Measurements from ENCODE around the gene SEMA4G. TPM values are rescaled to one million over a fixed set of nuclear protein-coding genes. Genes with fewer than 3 reads are reported as not detected.
"Not testable (repeated sequence)": the region's sequence is repeated elsewhere in the genome, so short reads cannot be mapped to it uniquely, and the experiment has no call there.

The SEMA4G gene
- total RNA-seq, 1 experiment from 2014 or later: 2.5 TPM

- Histone ChIP-seq H3K27ac (no peak overlapping the region), H3K4me1 (peaks cover 4% of the 10 kb centered on the region), H3K27me3 (no peaks in the 10 kb centered on the region), H3K4me3 (no peak overlapping the region), H3K9me3 (replicated peaks) (no peaks in the 10 kb centered on the region), H3K36me3 (peaks cover 61% of the 10 kb centered on the region)
- no peak for DNase-seq
Measured at GRCh38 chr10:100965820-100966219, 3.5 kb upstream of the SEMA4G start.

DNA sequence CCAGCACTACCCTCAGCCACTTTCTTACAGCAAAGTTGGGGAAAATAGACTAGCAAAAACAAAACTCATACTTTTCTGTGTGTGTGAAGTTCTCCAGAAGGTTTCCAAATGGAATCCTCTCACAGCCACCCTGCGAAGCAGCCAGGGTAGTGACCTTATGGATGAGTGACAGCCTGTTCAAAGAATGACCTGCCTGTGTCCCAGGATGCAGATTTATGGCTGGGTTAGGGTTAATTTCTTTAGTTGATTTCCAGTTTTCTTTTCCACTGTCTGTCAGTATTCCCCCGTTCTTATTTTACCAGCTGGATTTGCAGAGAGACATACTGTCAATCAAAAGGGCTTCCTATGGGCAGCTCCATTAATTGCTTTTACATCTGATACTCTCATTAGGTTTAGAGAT lies 2.4 kb upstream of the SEMA4G start:
- peaks cover 51% of the 10 kb centered on the region for H3K36me3 ChIP-seq
- no peak for DNase-seq
- no peak overlapping the region for H3K4me3 ChIP-seq
- H3K9me3 ChIP-seq (replicated peaks): no peaks in the 10 kb centered on the region
- peaks cover 4% of the 10 kb centered on the region for H3K4me1 ChIP-seq
- H3K27me3 ChIP-seq: no peaks in the 10 kb centered on the region
- no peak overlapping the region for H3K27ac ChIP-seq

DNA sequence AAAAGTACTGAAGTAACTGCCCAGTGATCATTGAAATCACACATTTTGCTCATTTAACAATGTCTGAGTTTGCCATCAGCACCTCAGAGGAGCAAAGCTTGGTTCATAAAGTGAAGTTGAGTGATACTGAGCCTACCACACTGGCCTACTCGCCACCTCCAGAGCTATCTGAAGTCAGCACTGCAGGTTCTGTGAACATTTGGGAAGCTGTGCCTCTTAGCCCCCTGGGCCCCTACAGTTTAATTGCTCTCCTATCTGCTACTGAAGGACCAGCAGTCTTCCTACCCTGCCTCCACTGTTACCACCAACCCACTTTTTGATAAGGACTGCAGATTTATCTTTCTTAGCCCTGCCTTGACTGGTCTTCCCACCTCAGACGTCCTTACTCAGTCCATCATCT lies 2.0 kb upstream of the SEMA4G start:
- no peak for DNase-seq

GRCh38 chr10:100968062-100968736 lies 1.1 kb upstream of the SEMA4G start:
- Histone ChIP-seq H3K4me3 (no peak overlapping the region), H3K36me3 (peaks cover 38% of the 10 kb centered on the region), H3K27ac (no peak overlapping the region), H3K9me3 (replicated peaks) (no peaks in the 10 kb centered on the region), H3K4me1 (peaks cover 4% of the 10 kb centered on the region), H3K27me3 (no peaks in the 10 kb centered on the region)
- peak in 1 of 2 experiments; percentile 48 for DNase-seq

More for the DNA sequence above, 2.0 kb upstream of the SEMA4G start:
- H3K4me3 ChIP-seq: no peak overlapping the region
- no peaks in the 10 kb centered on the region for H3K9me3 ChIP-seq (replicated peaks)
- no peaks in the 10 kb centered on the region for H3K27me3 ChIP-seq
- H3K4me1 ChIP-seq: peaks cover 4% of the 10 kb centered on the region
- peaks cover 47% of the 10 kb centered on the region for H3K36me3 ChIP-seq
- no peak overlapping the region for H3K27ac ChIP-seq

- Histone ChIP-seq H3K4me3 (peak overlapping the region; percentile 58), H3K27me3 (no peaks in the 10 kb centered on the region), H3K4me1 (peaks cover 4% of the 10 kb centered on the region), H3K9me3 (replicated peaks) (no peaks in the 10 kb centered on the region), H3K27ac (no peak overlapping the region), H3K36me3 (peaks cover 32% of the 10 kb centered on the region)
- no peak for DNase-seq
Measured at GRCh38 chr10:100968863-100969186, 479 bp upstream of the SEMA4G start.

DNA sequence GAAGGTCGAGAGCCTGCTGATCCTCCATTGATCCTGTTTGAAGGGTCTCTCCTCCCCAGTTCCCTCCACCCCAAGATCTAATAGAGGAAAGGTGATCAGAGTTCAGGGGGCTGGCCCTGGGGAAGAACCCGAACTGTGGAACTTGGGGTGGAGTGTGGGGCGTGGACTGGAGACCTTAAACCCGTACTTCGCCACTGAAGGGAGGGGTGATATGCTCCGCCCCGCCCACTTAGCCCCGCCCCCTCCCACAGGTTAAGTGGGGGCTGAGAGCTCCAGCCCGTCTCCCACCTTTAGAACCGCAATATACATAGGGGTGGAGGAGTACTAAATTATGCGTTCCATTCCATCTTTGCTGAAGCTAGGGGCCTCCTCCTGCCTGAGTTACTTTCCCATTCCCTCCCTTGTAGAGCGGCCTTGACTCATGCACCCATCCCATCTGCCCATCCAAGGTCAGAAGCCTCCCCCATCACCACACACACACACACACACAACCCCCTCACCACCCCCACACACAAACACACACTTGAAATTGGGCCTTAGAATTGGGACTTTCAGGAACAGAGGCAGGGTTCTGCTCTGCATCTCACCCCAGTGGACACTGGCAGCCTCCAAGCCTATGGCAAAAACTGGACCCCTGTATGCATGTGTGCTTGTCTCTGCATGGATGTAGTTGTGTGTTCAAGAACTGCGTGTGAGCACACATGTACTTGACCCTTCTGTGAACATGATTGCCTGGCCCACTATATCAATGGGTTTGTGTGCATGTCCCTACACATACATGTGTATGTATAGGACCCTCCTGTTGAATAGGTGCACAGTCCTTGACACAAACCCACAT lies 991 bp downstream of the SEMA4G start:
- no peaks in the 10 kb centered on the region for H3K9me3 ChIP-seq (replicated peaks)
- peaks cover 18% of the 10 kb centered on the region for H3K36me3 ChIP-seq
- DNase-seq: peak in 1 of 2 experiments; percentile 41
- H3K27me3 ChIP-seq: no peaks in the 10 kb centered on the region
- H3K27ac ChIP-seq: no peak overlapping the region
- H3K4me3 ChIP-seq: peak overlapping the region; percentile 58
- peaks cover 6% of the 10 kb centered on the region for H3K4me1 ChIP-seq

DNA sequence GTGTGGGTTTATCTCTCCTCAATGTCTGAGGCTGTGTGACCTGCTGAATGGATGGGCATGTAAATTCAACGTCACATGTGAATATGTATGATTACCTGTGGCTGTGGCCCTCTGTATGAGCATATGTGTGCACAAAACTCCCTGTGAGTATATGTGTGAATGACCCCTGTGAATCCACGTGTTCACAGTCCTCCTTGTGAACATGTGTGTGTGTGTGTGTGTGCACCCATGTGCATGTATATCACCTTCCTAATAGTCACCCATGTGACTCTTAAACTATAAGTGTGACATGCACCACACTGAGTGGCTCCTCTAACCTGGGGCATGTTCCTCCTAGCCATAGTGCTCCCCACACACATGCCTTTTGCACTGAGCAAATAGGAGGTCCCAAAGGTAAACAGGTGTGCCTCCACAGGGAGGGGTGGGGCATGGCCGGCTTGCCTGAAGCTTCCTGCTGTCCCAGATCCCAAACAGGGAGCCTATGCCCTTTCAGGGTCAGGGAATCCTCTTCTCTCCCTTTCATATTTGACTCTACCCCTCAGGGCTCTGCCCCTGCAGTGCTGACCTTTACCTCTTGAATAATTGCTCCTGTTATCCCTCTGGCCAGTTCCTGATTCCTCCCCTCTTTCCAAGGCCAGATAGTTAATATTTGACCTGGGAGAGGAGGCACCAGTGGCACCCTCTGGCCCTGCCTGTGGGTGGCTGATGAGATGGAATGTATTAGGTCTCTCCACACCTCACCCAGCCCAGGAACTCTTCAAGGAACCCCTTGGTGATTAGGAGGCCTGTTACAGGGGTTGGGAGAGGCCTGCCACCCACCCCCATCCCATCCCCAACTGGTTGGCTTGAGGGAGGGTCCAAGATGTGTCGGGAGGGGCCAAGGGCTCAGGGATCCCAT lies 1.9 kb downstream of the SEMA4G start:
- peaks cover 11% of the 10 kb centered on the region for H3K4me1 ChIP-seq
- H3K27me3 ChIP-seq: no peaks in the 10 kb centered on the region
- no peaks in the 10 kb centered on the region for H3K9me3 ChIP-seq (replicated peaks)
- no peak overlapping the region for H3K4me3 ChIP-seq
- DNase-seq: no peak
- H3K36me3 ChIP-seq: peaks cover 10% of the 10 kb centered on the region
- H3K27ac ChIP-seq: no peak overlapping the region

GRCh38 chr10:100972115-100972903 lies 3.0 kb downstream of the SEMA4G start:
- no peak for DNase-seq
- no peaks in the 10 kb centered on the region for H3K27me3 ChIP-seq
- no peak overlapping the region for H3K4me3 ChIP-seq
- H3K4me1 ChIP-seq: peaks cover 11% of the 10 kb centered on the region
- H3K9me3 ChIP-seq (replicated peaks): no peaks in the 10 kb centered on the region
- 0 out of 2 replicates have a peak, but pooled peaks cover 2% of the 10 kb centered on the region for H3K36me3 ChIP-seq
- H3K27ac ChIP-seq: no peak overlapping the region

DNA sequence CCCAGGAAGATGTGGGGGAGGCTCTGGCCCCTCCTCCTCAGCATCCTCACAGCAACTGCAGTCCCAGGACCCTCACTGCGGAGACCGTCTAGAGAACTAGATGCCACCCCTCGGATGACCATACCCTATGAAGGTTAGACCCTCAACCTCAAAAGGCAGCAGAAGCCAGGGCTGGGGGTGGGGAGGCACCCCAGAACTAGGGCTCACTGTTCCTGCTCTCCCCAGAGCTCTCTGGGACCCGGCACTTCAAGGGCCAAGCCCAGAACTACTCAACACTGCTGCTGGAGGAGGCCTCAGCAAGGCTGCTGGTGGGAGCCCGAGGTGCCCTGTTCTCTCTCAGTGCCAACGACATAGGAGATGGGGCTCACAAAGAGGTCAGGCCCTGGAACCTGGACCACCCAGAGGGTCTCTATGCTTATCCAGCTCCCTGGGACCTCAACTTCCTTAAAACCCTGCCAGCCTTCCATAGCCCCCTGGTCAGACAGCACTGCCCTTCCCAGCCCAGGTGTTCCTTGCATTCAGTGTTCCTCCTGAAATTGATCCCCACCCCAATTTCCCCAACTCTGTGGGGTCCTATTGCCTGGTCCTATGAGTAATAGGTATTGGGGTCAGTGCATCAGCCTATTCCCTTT lies 3.7 kb downstream of the SEMA4G start:
- no peak overlapping the region for H3K4me3 ChIP-seq
- H3K9me3 ChIP-seq (replicated peaks): no peaks in the 10 kb centered on the region
- no peak overlapping the region for H3K27ac ChIP-seq
- H3K36me3 ChIP-seq: no peaks in the 10 kb centered on the region
- no peak for DNase-seq
- H3K27me3 ChIP-seq: no peaks in the 10 kb centered on the region
- peaks cover 11% of the 10 kb centered on the region for H3K4me1 ChIP-seq

DNA sequence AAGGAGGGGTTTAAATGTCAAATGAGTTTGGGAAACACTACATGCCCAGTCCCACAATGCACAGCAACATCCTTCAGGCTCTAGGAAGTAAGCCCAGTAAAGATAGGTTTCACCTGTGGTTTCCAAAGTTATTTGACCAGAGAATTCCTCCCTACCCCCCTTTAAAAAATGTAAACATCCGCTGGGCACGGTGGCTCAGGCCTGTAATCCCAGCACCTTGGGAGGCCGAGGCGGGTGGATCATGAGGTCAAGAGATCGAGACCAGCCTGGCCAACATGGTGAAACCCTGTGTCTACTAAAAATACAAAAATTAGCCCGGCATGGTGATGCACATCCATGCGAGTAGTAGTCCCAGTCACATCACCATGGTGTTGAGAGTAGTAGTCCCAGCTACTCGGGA lies 6.1 kb downstream of the SEMA4G start:
- DNase-seq; H3K4me1 ChIP-seq; H3K4me3 ChIP-seq; H3K27ac ChIP-seq; H3K36me3 ChIP-seq; H3K9me3 ChIP-seq (replicated peaks); H3K27me3 ChIP-seq: not testable (repeated sequence)

- no peaks in the 10 kb centered on the region for H3K27me3 ChIP-seq
- no peak for DNase-seq
- H3K36me3 ChIP-seq: peaks cover 4% of the 10 kb centered on the region
- no peaks in the 10 kb centered on the region for H3K9me3 ChIP-seq (replicated peaks)
- H3K27ac ChIP-seq: no peak overlapping the region
- H3K4me3 ChIP-seq: no peak overlapping the region
- H3K4me1 ChIP-seq: peaks cover 7% of the 10 kb centered on the region; the same call in 1 of the 2 replicates
Measured at GRCh38 chr10:100976906-100977305, 7.6 kb downstream of the SEMA4G start.

DNA sequence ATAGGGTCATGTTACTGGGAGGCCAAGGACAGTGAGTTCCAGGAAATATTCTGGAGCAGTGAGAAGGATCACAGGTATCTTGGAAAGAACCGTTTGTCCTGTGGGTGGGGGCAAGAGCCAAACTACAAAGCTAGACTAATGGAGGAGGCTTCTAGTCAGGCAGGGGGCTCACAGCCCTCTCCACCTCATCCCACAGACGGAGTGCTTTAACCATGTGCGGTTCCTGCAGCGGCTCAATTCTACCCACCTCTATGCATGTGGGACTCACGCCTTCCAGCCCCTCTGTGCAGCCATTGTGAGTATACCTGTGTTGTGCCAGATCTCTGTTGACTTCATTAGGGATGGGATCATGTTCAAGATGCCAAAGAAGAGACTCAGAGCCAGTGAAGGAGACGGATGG lies 8.1 kb downstream of the SEMA4G start:
- Histone ChIP-seq H3K27me3 (no peaks in the 10 kb centered on the region), H3K36me3 (peaks cover 4% of the 10 kb centered on the region), H3K27ac (no peak overlapping the region), H3K9me3 (replicated peaks) (no peaks in the 10 kb centered on the region), H3K4me1 (peaks cover 7% of the 10 kb centered on the region; the same call in 1 of the 2 replicates), H3K4me3 (no peak overlapping the region)
- DNase-seq: no peak

GRCh38 chr10:100978121-100978900 lies 9.0 kb downstream of the SEMA4G start:
- H3K4me3 ChIP-seq: no peak overlapping the region
- H3K9me3 ChIP-seq (replicated peaks): no peaks in the 10 kb centered on the region
- no peaks in the 10 kb centered on the region for H3K27me3 ChIP-seq
- H3K27ac ChIP-seq: no peak overlapping the region
- no peak for DNase-seq
- H3K4me1 ChIP-seq: peaks cover 7% of the 10 kb centered on the region; the same call in 1 of the 2 replicates
- peaks cover 6% of the 10 kb centered on the region for H3K36me3 ChIP-seq

Data from SJCRH30 (cell line).